Type B pancreatic cell (in vitro differentiated cells): Measurements from ENCODE around the gene HDHD2. TPM values are rescaled to one million over a fixed set of nuclear protein-coding genes. Genes with fewer than 3 reads are reported as not detected.

Experiments
- DNase-seq: peaks from one replicate; pipeline ENCODE4 v3.0.0; 2021; ENCODE audit warnings: mixed read lengths; ENCODE audit not compliant: unreplicated experiment; ENCODE audit errors: extremely low spot score
- H3K27ac Mint-ChIP-seq: 2 replicates; pipeline ENCODE4 v1.8.0; 2021; ENCODE audit warnings: mild to moderate bottlenecking, mixed read lengths
- H3K27me3 Mint-ChIP-seq: 2 replicates; pipeline ENCODE4 v1.8.0; 2021; ENCODE audit warnings: mixed read lengths
- H3K36me3 Mint-ChIP-seq: 2 replicates; pipeline ENCODE4 v1.8.0; 2021; ENCODE audit warnings: mixed read lengths
- H3K4me1 Mint-ChIP-seq: one replicate; pipeline ENCODE4 v1.8.0; 2021; ENCODE audit warnings: mixed read lengths; ENCODE audit not compliant: unreplicated experiment
- H3K4me3 Mint-ChIP-seq: 2 replicates; pipeline ENCODE4 v1.8.0; 2021; ENCODE audit warnings: mild to moderate bottlenecking, mixed read lengths
- H3K9me3 Mint-ChIP-seq: 2 replicates; pipeline ENCODE4 v1.8.0; 2021; ENCODE audit warnings: mixed read lengths
- CTCF ChIP-seq: fragments of 200-600 bp; sonication (generic); conservative IDR thresholded peaks from 2 replicates; pipeline ENCODE4 v1.5.0; 2021; ENCODE audit warnings: antibody characterized with exemption, mild to moderate bottlenecking
- total RNA-seq: library from RNA; stranded (reverse); gene quantifications from 2 replicates; pipeline ENCODE4 v1.2.1, GENCODE V29; 2021; ENCODE audit warnings: low replicate concordance

The HDHD2 gene
- total RNA-seq, 1 donor from 2014 or later, result 41.8 TPM

DNA sequence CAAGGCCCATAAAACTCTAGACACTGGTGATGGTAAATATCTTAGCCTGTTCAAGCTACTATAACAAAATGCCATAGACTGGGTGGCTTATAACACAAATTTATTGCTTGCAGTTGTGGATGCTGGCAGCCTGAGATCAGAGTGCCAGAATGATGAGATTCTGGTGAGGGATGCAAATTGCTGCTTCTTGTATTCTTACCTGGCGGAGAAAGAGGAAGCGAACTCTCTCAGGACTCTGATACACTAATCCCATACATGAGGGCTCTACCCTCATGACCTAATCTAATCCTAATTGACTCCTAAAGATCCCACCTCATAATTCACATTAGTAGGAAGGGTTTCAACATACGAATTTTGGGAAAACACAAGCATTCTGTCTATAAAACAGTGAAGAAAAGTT is 30.5 kb upstream of the HDHD2 start:
- Mint-ChIP-seq H3K4me1 (no peaks in the 10 kb centered on the region), H3K9me3 (peaks cover 9% of the 10 kb centered on the region), H3K27ac (no peak overlapping the region), H3K4me3 (no peak overlapping the region), H3K36me3 (no peaks in the 10 kb centered on the region), H3K27me3 (peaks cover 45% of the 10 kb centered on the region)
- no peak for TF ChIP-seq CTCF
- no peak for DNase-seq

DNA sequence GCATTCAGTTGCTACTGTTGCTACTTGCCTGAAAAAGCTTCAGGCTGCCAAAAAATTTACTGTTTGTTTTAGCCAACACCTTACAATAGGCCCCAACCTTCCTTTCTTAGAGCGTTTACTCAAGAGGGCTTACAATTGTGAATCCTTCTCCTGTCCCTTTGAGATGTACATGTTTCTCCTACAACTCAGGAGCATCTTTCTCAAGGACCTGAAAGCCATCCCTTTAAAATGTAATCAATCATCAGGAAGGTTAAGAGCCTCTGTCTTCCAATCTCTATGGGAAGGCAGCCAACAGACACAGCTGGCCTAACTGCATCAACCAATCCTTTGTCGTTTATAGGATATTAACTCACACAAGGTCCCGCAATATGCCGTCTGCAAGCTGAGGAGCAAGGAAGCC is 29.2 kb upstream of the HDHD2 start:
- no peak for TF ChIP-seq CTCF
- Mint-ChIP-seq H3K9me3 (peaks cover 6% of the 10 kb centered on the region), H3K4me3 (no peak overlapping the region), H3K27me3 (peaks cover 34% of the 10 kb centered on the region), H3K36me3 (no peaks in the 10 kb centered on the region), H3K4me1 (no peaks in the 10 kb centered on the region), H3K27ac (no peak overlapping the region)
- DNase-seq, result no peak

DNA sequence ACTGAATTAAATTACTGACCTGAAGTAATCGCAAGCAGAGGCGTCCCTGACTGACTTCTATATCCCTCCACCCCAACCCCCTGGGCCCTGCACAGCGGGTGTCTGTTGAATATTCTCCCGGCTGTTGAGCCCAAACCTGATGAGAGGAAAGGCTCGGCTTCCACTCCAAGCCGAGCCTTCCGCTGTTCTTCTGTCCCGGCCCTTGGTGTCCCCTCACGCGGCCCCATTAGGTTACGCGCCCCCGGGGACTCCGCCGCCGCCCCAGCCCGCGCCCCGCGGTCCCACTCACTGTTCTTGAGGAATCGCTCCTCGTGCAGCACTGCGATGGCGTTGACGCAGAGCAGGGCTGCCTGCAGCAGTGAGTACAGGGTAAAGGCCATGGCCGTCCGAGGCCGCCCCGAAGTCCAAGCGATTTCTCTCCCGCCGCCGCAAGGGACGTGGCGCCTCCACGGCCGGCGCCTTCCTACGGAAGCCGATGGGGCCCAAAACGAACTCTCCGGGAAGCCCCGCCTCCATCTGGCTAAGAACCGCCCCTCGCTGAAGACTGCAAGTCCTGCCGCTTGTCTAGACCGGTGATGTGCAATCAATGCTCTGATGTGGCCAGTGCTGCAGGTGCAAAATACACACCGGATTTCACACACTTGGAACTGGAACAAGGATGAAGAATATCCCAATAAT is 25.7 kb upstream of the HDHD2 start, which contains the start of gene IER3IP1:
Gene IER3IP1, minus strand, starts transcription at position 467 of the 678 bp plus-strand sequence. Its CDS starts 87 bp downstream, at position 380.
- Mint-ChIP-seq H3K27me3 (peaks cover 17% of the 10 kb centered on the region), H3K27ac (no peak within 1 kb of the TSS), H3K4me1 (no peaks in the 10 kb centered on the region), H3K4me3 (peak within 1 kb of the TSS; percentile 9), H3K9me3 (no peaks in the 10 kb centered on the region), H3K36me3 (no peaks in the 10 kb centered on the region)
- DNase-seq, result peak; percentile 94
- peak; percentile 47 for TF ChIP-seq CTCF

- no peak for TF ChIP-seq CTCF
- no peaks in the 10 kb centered on the region for H3K4me1 Mint-ChIP-seq
- DNase-seq, result no peak
- H3K27me3 Mint-ChIP-seq, result peaks cover 11% of the 10 kb centered on the region
- no peaks in the 10 kb centered on the region for H3K9me3 Mint-ChIP-seq
- H3K36me3 Mint-ChIP-seq, result no peaks in the 10 kb centered on the region
- H3K4me3 Mint-ChIP-seq, result no peak overlapping the region
- H3K27ac Mint-ChIP-seq, result no peak overlapping the region
These were observed 25.1 kb upstream of the HDHD2 start for GRCh38 chr18:47175283-47175897.

- H3K4me3 Mint-ChIP-seq, result no peak overlapping the region
- no peaks in the 10 kb centered on the region for H3K36me3 Mint-ChIP-seq
- no peaks in the 10 kb centered on the region for H3K9me3 Mint-ChIP-seq
- no peak for DNase-seq
- no peak overlapping the region for H3K27ac Mint-ChIP-seq
- H3K27me3 Mint-ChIP-seq, result peaks cover 4% of the 10 kb centered on the region
- H3K4me1 Mint-ChIP-seq, result no peaks in the 10 kb centered on the region
- TF ChIP-seq CTCF, result no peak
These were observed 24.3 kb upstream of the HDHD2 start for GRCh38 chr18:47174545-47175116.
